Measurements from ENCODE around the gene TNFRSF1B.

TNFRSF1B gene

DNA sequence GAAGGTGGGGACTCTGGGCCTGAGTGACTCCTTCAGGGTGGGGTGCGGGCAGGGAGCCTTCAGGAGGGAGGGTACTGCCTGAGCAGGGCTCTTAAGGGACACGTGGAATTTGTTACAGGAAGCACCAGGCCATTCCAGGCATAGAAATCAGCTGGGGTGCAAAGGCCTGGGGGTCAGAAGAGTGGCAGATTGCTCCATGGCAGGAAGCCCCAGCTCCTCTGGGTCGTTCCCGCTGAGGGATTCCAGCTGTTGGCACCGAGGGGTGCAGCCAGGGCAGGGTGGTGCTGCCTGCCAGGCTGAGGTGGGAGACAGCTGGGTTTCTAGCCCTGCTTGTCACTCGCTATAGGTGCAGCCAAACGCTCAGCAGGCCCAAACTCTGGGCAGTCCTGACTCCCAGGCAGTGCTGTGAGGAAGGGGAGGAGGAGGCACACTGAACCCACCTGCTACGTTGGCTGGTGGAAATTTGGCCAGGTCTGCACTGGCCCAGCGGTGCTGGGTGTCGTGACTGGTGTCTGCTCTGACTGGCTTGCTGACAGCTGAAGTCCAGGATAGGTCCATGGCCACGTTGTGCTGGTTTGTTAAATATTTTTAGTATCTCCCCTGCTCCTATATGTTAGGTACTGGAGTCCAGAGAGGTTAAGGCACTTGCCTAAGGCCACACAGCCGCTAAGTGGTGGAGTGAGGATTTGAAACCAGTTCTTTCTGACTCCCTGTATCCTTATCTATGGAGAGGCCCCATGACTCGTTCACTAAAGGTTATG, 19.3 kb downstream of the TNFRSF1B start:
- H3K27ac ChIP-seq: no peak overlapping the region
- POLR2A ChIA-PET (ENCODE audit: low non-redundant PET): no interaction called here
- TF ChIP-seq, protein P1, sequence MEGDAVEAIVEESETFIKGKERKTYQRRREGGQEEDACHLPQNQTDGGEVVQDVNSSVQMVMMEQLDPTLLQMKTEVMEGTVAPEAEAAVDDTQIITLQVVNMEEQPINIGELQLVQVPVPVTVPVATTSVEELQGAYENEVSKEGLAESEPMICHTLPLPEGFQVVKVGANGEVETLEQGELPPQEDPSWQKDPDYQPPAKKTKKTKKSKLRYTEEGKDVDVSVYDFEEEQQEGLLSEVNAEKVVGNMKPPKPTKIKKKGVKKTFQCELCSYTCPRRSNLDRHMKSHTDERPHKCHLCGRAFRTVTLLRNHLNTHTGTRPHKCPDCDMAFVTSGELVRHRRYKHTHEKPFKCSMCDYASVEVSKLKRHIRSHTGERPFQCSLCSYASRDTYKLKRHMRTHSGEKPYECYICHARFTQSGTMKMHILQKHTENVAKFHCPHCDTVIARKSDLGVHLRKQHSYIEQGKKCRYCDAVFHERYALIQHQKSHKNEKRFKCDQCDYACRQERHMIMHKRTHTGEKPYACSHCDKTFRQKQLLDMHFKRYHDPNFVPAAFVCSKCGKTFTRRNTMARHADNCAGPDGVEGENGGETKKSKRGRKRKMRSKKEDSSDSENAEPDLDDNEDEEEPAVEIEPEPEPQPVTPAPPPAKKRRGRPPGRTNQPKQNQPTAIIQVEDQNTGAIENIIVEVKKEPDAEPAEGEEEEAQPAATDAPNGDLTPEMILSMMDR (conservative IDR thresholded peaks at IDR 0.05; ENCODE audit: low read depth): no peak
- CTCF ChIA-PET: interaction anchor here (0.6 to 1.9 kb wide), 2 partner anchors 49 to 62 kb away, joined by 3 to 9 read pairs; no protein-coding TSS in a partner anchor
- DNase-seq (ENCODE audit: low spot score): no peak

DNA sequence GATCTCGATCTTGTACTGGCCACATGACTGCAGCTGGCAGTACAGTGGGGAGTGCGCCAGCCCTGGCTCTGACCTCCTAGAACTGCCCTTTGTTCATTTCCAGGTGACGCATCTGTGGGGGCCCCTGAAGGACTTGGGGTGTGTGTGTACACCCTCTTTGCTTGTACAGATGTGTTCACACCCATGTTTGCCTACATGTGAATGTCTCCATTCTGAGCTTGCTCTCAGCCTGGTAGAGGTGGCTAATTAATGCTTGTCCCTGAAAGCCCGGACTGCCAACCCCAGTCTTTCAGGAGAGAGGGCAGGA, 19.8 kb downstream of the TNFRSF1B start:
- no peak overlapping the region for H3K27ac ChIP-seq
- DNase-seq (ENCODE audit: low spot score): no peak
- POLR2A ChIA-PET (ENCODE audit: low non-redundant PET): no interaction called here
- CTCF ChIA-PET: interaction anchor here (0.6 to 1.9 kb wide), 2 partner anchors 50 to 62 kb away, joined by 3 to 9 read pairs; no protein-coding TSS in a partner anchor
- TF ChIP-seq, protein P1 (conservative IDR thresholded peaks at IDR 0.05; ENCODE audit: low read depth): no peak

DNA sequence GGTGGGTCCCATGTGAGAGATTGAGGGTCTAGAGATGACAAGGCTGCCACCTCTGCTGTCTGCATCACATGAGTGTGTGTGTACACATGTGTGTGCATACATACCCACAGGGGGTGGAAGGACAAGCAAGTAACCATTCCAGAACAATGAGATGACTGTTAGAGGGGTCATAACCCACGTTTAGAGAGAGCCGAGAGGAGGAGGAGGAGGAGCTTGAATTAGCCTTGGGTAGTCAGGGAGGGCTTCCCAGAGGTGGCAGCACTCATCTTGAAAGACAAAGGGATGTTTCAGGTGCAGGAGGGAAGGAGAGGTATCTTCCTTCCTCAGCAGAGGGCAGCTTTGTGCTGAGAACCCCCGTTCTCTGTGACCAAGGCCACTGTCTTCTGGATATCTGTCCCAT, 21.3 kb downstream of the TNFRSF1B start:
- ChIA-PET CTCF (no interaction called here), POLR2A (ENCODE audit: low non-redundant PET) (no interaction called here)
- TF ChIP-seq, protein P1 (conservative IDR thresholded peaks at IDR 0.05; ENCODE audit: low read depth): no peak
- DNase-seq (ENCODE audit: low spot score): no peak
- no peak overlapping the region for H3K27ac ChIP-seq

DNA sequence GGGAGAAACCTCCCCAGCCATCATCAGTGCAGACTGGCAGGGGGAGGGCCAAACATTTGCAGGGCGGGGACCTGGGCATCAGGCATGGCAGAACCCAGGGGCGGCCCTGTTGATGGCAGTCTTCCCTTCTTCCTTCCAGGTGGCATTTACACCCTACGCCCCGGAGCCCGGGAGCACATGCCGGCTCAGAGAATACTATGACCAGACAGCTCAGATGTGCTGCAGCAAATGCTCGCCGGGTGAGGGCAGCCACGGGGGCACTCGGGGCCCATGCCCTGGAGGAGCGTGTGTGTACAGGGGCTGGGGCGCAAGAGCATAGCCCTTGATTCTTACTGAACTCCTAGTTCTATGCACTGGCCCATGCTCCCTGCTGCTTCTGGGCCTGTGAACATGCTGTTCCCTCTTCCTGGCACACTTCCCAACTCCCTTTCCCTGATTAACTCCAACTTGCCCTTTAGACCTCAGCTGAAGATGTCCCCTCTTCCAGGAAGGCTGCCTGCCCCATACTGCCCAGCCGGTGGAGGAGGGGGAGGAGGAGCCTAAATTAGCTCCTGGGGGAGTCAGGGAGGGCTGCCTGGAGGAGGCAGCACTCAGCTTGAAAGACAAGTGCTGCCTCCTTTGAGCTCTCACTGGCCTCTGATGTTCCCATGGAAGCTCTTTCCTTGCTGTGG, 22.0 kb downstream of the TNFRSF1B start:
- CTCF ChIA-PET: interaction anchor here (0.6 kb wide), 2 partner anchors 56 to 62 kb away, joined by 3 to 9 read pairs; no protein-coding TSS in a partner anchor

DNA sequence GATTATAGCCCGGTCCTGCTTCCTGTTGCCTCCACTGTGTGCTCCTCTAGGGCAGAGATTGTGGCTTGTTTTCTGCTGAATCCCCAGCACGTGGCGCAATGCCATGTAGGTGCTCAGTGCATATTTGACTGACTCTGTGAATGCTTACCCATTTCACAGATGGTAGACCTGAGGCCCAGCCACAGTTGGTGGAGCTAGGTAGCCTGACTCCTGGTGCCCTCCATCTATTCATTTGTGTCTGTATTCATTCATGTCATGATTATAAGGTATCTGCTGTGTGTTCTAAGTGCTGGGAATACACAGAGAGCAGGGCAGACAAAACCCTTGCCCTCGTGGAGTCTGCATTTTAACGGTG, 22.5 kb downstream of the TNFRSF1B start:
- DNase-seq (ENCODE audit: low spot score): no peak
- ChIA-PET POLR2A (ENCODE audit: low non-redundant PET) (no interaction called here), CTCF (interaction anchor here (0.6 kb wide), 1 partner anchor 62 kb away, joined by 9 read pairs; no protein-coding TSS in a partner anchor)
- H3K27ac ChIP-seq: no peak overlapping the region
- TF ChIP-seq, protein P1 (conservative IDR thresholded peaks at IDR 0.05; ENCODE audit: low read depth): no peak

More for the DNA sequence above, 22.0 kb downstream of the TNFRSF1B start:
- TF ChIP-seq, protein P1 (conservative IDR thresholded peaks at IDR 0.05; ENCODE audit: low read depth): no peak
- DNase-seq (ENCODE audit: low spot score): no peak
- POLR2A ChIA-PET (ENCODE audit: low non-redundant PET): no interaction called here
- H3K27ac ChIP-seq: no peak overlapping the region

DNA sequence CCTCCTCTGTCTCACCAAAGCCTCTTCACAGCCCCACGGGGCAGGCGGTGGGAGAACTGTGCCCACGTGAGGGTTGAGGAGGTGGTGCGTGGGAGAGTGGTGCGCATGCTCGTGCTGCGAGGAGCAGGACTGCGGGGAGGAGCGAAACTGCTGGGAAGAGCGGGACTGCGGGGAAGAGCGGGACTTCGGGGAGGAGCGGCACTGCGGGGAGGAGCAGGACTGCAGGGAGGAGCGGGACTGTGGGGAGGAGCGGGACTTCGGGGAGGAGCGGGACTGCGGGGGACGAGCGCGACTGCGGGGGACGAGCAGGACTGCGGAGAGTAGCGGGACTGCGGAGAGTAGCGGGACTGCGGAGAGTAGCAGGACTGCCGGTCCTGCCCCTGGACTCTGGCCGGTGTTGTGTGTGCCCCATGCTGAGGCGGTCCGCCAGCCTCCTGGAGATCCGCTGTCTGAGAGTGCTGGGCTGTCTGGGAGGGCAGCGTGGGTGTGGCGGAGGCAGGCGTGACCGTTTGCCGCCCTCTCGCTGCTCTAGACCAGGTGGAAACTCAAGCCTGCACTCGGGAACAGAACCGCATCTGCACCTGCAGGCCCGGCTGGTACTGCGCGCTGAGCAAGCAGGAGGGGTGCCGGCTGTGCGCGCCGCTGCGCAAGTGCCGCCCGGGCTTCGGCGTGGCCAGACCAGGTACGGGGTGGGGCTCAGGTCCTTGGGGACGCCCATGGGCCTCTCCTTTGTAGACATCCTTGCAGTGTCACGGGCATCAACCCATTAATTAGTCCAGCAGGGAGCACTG, 24.6 kb downstream of the TNFRSF1B start:
- no peak for DNase-seq (ENCODE audit: low spot score)

More for the DNA sequence above, 24.6 kb downstream of the TNFRSF1B start:
- ChIA-PET CTCF (no interaction called here), POLR2A (ENCODE audit: low non-redundant PET) (no interaction called here)
- TF ChIP-seq, protein P1 (conservative IDR thresholded peaks at IDR 0.05; ENCODE audit: low read depth): no peak
- no peak overlapping the region for H3K27ac ChIP-seq
